Mucosa of rectum (tissue), 2 donors: ENCODE results near the gene CSNK1A1.

ENCODE experiments used
- H3K27ac ChIP-seq, 2 donors: one replicate each; pipeline ENCODE4 v1.7.0; 2013; ENCODE audit warnings: inconsistent platforms in 2 of 2, low read depth in 2 of 2, low read length in 2 of 2
- H3K27me3 ChIP-seq, 2 donors: one replicate each; pipeline ENCODE4 v1.7.0; 2013; ENCODE audit warnings: low read length in 2 of 2; ENCODE audit not compliant: control insufficient read depth in 2 of 2, insufficient read depth in 2 of 2
- H3K36me3 ChIP-seq, 2 donors: one replicate each; pipeline ENCODE4 v1.7.0; 2013; ENCODE audit warnings: low read length in 2 of 2; ENCODE audit not compliant: control insufficient read depth in 2 of 2, insufficient read depth in 2 of 2
- H3K4me1 ChIP-seq, 2 donors: one replicate each; pipeline ENCODE4 v1.7.0; 2013; ENCODE audit warnings: low read length in 2 of 2, mild to moderate bottlenecking in 1 of 2; ENCODE audit not compliant: control insufficient read depth in 2 of 2, insufficient read depth in 2 of 2
- H3K4me3 ChIP-seq, 2 donors: one replicate each; pipeline ENCODE4 v1.7.0; 2013; ENCODE audit warnings: low read length in 2 of 2
- H3K9ac ChIP-seq, 2 donors: one replicate each; pipeline ENCODE4 v1.7.0; 2013; ENCODE audit warnings: low read length in 2 of 2, low read depth in 1 of 2, mild to moderate bottlenecking in 1 of 2
- H3K9me3 ChIP-seq, 2 donors: one replicate each; pipeline ENCODE4 v1.7.0; 2013; ENCODE audit warnings: low read length in 2 of 2; ENCODE audit not compliant: control insufficient read depth in 2 of 2
- donor health status: healthy.
- donor health status: Normal muscosa, but diverticular disease.

The CSNK1A1 gene

GRCh38 chr5:149588936-149589335, 37.7 kb upstream of the CSNK1A1 start:
- Histone ChIP-seq H3K9me3 (no peaks in the 10 kb centered on the region), H3K4me1 (no peaks in the 10 kb centered on the region), H3K36me3 (no peaks in the 10 kb centered on the region), H3K27me3 (no peaks in the 10 kb centered on the region), H3K9ac (no peak overlapping the region), H3K27ac (no peak overlapping the region), H3K4me3 (no peak overlapping the region)

- peaks cover 15 to 16% of the 10 kb centered on the region in 2 donors for H3K4me1 ChIP-seq
- H3K9ac ChIP-seq: no peak overlapping the region
- H3K27ac ChIP-seq: no peak overlapping the region
- no peak overlapping the region for H3K4me3 ChIP-seq
- H3K36me3 ChIP-seq: no peaks in the 10 kb centered on the region
- no peaks in the 10 kb centered on the region for H3K9me3 ChIP-seq
- no peaks in the 10 kb centered on the region for H3K27me3 ChIP-seq
Observed at GRCh38 chr5:149586708-149587318, 35.6 kb upstream of the CSNK1A1 start.

DNA sequence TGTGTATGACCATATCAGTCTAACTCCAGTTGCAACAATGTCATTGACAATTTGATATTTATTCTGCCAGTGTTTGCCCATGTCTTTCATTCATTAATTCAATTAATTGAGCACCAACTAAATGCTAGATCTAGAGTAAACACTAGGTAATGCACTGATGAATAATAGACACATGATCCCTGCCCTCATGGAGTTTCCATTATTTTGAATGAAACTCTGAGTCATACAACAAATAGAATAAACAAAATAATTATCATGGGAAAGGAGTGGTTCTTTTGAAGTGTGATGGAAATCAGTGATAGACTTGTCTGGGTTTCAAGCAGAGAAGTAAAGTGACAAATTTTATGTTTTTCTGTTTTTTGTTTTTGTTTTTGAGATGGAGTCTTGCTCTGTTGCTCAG, 34.7 kb upstream of the CSNK1A1 start:
- H3K4me3 ChIP-seq: no peak overlapping the region
- peaks cover 18 to 19% of the 10 kb centered on the region in 2 donors for H3K4me1 ChIP-seq
- no peaks in the 10 kb centered on the region for H3K9me3 ChIP-seq
- H3K9ac ChIP-seq: no peak overlapping the region
- H3K36me3 ChIP-seq: no peaks in the 10 kb centered on the region
- no peak overlapping the region for H3K27ac ChIP-seq
- no peaks in the 10 kb centered on the region for H3K27me3 ChIP-seq

DNA sequence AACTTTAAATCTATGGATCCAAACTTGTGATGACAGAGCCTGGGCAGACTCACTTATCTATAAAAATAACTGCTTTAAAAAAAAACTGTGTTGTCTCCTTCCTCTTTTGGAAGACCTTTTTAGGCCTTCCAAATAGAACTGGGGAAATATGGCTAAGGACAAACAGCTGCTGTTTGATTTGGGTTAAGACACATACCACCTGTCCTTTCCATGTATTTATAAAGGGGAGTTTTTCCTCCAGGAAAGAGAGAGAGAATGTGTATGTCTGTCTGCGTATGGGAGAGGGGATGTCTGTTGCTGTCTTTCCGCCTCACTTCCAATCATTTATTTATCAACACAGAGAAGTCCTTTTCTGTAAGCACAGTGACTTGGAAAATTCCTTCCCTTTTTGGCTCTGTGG, 32.9 kb upstream of the CSNK1A1 start:
- no peak overlapping the region for H3K9ac ChIP-seq
- H3K9me3 ChIP-seq: no peaks in the 10 kb centered on the region
- H3K36me3 ChIP-seq: no peaks in the 10 kb centered on the region
- no peak overlapping the region for H3K4me3 ChIP-seq
- H3K27ac ChIP-seq: no peak overlapping the region
- peaks cover 24% of the 10 kb centered on the region in 2 donors for H3K4me1 ChIP-seq
- H3K27me3 ChIP-seq: no peaks in the 10 kb centered on the region

- Histone ChIP-seq H3K36me3 (no peaks in the 10 kb centered on the region), H3K27me3 (no peaks in the 10 kb centered on the region), H3K4me3 (no peak overlapping the region), H3K27ac (peak overlapping the region; percentile 56 to 57), H3K9me3 (no peaks in the 10 kb centered on the region), H3K9ac (peak overlapping the region in 1 of 2 donors; percentile 29), H3K4me1 (peaks cover 24% of the 10 kb centered on the region in 2 donors)
Observed at GRCh38 chr5:149583394-149583793, 32.2 kb upstream of the CSNK1A1 start.

DNA sequence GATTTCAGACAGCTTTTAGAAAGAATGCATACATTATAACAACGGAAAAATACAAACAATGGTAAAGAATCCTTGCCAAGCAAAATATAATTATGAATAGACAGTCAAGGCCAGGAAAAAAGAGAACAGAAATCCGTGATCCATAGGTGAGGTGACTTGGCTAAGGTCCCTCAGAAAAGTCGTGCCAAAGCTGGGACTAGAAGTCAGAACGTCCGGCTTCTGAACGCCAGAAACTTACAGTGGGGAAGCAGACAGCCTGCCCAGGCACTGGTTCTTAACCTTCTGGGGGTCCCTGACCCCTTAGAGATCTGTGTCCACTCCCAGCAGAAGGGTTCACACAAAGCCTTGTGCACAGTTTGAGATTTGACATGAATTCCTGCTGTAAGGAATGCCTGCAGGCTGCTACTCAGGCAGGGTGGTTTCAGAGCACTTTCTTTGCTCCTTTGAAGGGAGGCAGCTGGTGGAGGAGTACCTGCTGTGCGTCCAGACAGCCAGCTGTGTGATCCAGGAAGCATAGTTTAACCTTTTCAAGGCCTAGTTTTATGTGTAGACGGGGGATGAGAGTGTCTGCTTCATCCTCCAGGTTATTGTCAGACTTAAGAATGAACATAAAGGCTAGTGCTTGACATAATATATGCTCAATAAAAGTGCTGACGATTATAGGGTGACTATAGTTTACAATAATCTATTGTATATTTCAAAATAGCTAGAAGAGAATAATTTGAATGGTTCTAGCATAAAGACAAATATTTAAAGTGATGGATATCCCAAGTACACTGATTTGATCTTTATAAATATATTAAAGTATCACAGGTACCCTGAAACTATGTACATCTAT, 30.9 kb upstream of the CSNK1A1 start:
- Histone ChIP-seq H3K36me3 (no peaks in the 10 kb centered on the region), H3K9ac (peak overlapping the region; percentile 73 to 83), H3K27me3 (no peaks in the 10 kb centered on the region), H3K27ac (peak overlapping the region; percentile 73 to 90), H3K9me3 (no peaks in the 10 kb centered on the region), H3K4me1 (peaks cover 24% of the 10 kb centered on the region in 2 donors), H3K4me3 (peak overlapping the region; percentile 71 to 75)

DNA sequence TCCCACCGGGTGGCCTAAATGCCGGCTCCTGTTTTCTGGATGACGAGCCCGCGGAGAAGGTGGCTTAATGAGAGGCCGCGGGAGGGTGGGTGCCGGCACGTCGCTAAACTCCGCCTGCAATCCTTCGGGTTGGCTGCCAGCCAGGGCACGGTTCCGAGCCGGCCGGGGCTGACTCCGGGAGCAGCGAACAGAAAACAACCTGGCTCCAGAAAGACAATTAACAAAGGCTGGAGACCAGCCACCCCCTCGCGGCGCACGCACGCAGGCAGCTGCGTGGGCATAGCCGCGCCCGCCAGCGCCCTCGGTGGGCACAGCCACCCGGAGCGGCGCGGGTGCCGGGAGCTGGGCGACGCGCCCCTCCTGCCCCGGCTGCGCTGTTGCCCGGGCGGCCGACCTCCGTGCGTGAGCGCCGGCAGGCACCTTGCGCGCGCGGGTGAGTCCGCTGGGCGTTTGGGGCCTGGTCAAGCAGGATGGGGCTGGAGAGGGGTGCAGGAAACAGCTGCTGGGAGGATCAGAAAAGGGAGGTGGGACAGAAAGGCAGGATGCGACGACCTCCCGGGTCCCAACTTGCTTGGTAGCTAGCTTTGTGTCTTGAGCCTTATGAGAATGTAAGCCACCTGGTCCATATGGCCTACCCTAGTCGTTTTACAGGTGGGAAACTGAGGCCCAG, 30.1 kb upstream of the CSNK1A1 start, which contains the start of gene ARHGEF37:
Gene ARHGEF37, plus strand, starts transcription at position 307 of the 670 bp plus-strand sequence. CDS start 16,272 bp downstream, outside the sequence.
- peaks cover 24% of the 10 kb centered on the region in 2 donors for H3K4me1 ChIP-seq
- peak within 1 kb of the TSS; percentile 73 to 90 for H3K27ac ChIP-seq
- H3K36me3 ChIP-seq: no peaks in the 10 kb centered on the region
- H3K9ac ChIP-seq: peak within 1 kb of the TSS; percentile 73 to 83
- no peaks in the 10 kb centered on the region for H3K9me3 ChIP-seq
- H3K4me3 ChIP-seq: peak within 1 kb of the TSS; percentile 71 to 75
- H3K27me3 ChIP-seq: no peaks in the 10 kb centered on the region

- H3K27ac ChIP-seq: peak overlapping the region; percentile 73 to 90
- peak overlapping the region; percentile 71 to 75 for H3K4me3 ChIP-seq
- H3K9me3 ChIP-seq: no peaks in the 10 kb centered on the region
- H3K27me3 ChIP-seq: no peaks in the 10 kb centered on the region
- no peaks in the 10 kb centered on the region for H3K36me3 ChIP-seq
- peak overlapping the region; percentile 73 to 83 for H3K9ac ChIP-seq
- H3K4me1 ChIP-seq: peaks cover 24% of the 10 kb centered on the region in 2 donors
Observed at GRCh38 chr5:149580808-149581191, 29.6 kb upstream of the CSNK1A1 start.

GRCh38 chr5:149578896-149579295, 27.7 kb upstream of the CSNK1A1 start:
- no peak overlapping the region for H3K9ac ChIP-seq
- H3K27me3 ChIP-seq: no peaks in the 10 kb centered on the region
- H3K4me1 ChIP-seq: peaks cover 27 to 29% of the 10 kb centered on the region in 2 donors
- no peak overlapping the region for H3K4me3 ChIP-seq
- H3K27ac ChIP-seq: no peak overlapping the region
- H3K36me3 ChIP-seq: no peaks in the 10 kb centered on the region
- H3K9me3 ChIP-seq: no peaks in the 10 kb centered on the region

DNA sequence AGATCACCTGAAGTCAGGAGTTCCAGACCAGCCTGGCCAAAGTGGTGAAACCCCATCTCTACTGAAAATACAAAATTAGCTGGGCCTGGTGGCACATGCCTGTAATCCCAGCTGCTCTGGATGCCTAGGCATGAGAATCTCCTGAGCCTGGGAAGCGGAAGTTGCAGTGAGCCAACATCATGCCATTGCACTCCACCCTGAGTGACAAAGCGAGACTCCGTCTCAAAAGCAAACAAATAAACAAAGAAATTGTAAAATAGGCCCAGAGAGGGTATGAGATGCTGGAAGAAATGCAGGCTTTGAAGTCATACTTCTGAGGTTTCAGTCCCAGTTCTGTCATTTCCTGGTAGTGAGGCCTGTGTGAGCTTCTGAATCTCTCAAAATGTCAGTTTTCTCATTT, 24.8 kb upstream of the CSNK1A1 start:
- H3K9me3 ChIP-seq: no peaks in the 10 kb centered on the region
- no peak overlapping the region for H3K27ac ChIP-seq
- H3K4me1 ChIP-seq: peaks cover 10 to 11% of the 10 kb centered on the region in 2 donors
- no peaks in the 10 kb centered on the region for H3K36me3 ChIP-seq
- H3K4me3 ChIP-seq: no peak overlapping the region
- no peak overlapping the region for H3K9ac ChIP-seq
- no peaks in the 10 kb centered on the region for H3K27me3 ChIP-seq
